Neural progenitor cell (in vitro differentiated cells): ENCODE measurements around the gene TRIM44. TPM values are rescaled to one million over a fixed set of nuclear protein-coding genes. Genes with fewer than 3 reads are reported as not detected.

Source experiments
- DNase-seq: peaks from one replicate; pipeline ENCODE4 v3.0.0-alpha.2; 2016; ENCODE audit warnings: low spot score
- H2AFZ ChIP-seq: fragments of 200-600 bp; sonication (generic); replicated peaks from 2 replicates; pipeline ENCODE4 v1.6.1; 2016; ENCODE audit warnings: antibody characterized with exemption
- H3F3A ChIP-seq: fragments of 200-600 bp; sonication (generic); 2 replicates; pipeline ENCODE4 v1.6.1; 2016; ENCODE audit warnings: antibody characterized with exemption, low read depth
- H3K27ac ChIP-seq: fragments of 200-600 bp; sonication (generic); 2 replicates; pipeline ENCODE4 v1.5.1; 2016; ENCODE audit warnings: mild to moderate bottlenecking
- H3K27me3 ChIP-seq: fragments of 200-600 bp; sonication (generic); 2 replicates; pipeline ENCODE4 v1.6.1; 2016; ENCODE audit warnings: mild to moderate bottlenecking, moderate library complexity
- H3K36me3 ChIP-seq: fragments of 200-600 bp; sonication (generic); 2 replicates; pipeline ENCODE4 v1.5.1; 2016
- H3K4me1 ChIP-seq: fragments of 200-600 bp; sonication (generic); 2 replicates; pipeline ENCODE4 v1.6.1; 2016; ENCODE audit warnings: mixed run types
- H3K4me2 ChIP-seq: fragments of 200-600 bp; sonication (generic); 2 replicates; pipeline ENCODE4 v1.6.1; 2016
- H3K4me3 ChIP-seq: fragments of 200-600 bp; sonication (generic); 2 replicates; pipeline ENCODE4 v1.5.1; 2016
- H3K79me2 ChIP-seq: fragments of 200-600 bp; sonication (generic); 2 replicates; pipeline ENCODE4 v1.6.1; 2016; ENCODE audit warnings: low read depth
- H3K9ac ChIP-seq: fragments of 200-600 bp; sonication (generic); 2 replicates; pipeline ENCODE4 v1.6.1; 2016
- H3K9me3 ChIP-seq: fragments of 200-600 bp; sonication (generic); 2 replicates; pipeline ENCODE4 v1.5.1; 2016; ENCODE audit warnings: low read depth
- H4K20me1 ChIP-seq: fragments of 200-600 bp; sonication (generic); 2 replicates; pipeline ENCODE4 v1.6.1; 2016; ENCODE audit warnings: low read depth
- H3K27ac Mint-ChIP-seq: 3 replicates; pipeline ENCODE4 v1.8.0; 2021; ENCODE audit warnings: mixed read lengths
- H3K27me3 Mint-ChIP-seq: 2 replicates; pipeline ENCODE4 v1.8.0; 2022; ENCODE audit warnings: low read depth, mild to moderate bottlenecking, inconsistent platforms, moderate library complexity, mixed read lengths; ENCODE audit not compliant: insufficient read depth
- H3K36me3 Mint-ChIP-seq: 3 replicates; pipeline ENCODE4 v1.8.0; 2021; ENCODE audit warnings: mixed read lengths
- H3K4me1 Mint-ChIP-seq: 3 replicates; pipeline ENCODE4 v1.8.0; 2021; ENCODE audit warnings: mixed read lengths
- H3K4me3 Mint-ChIP-seq: 3 replicates; pipeline ENCODE4 v1.8.0; 2021; ENCODE audit warnings: mild to moderate bottlenecking, moderate library complexity, mixed read lengths
- H3K9me3 Mint-ChIP-seq: 3 replicates; pipeline ENCODE4 v1.8.0; 2020; ENCODE audit warnings: mixed read lengths
- CTCF ChIP-seq: fragments of 200-600 bp; sonication (generic); IDR thresholded peaks from 2 replicates; pipeline ENCODE4 v1.5.1; 2017; ENCODE audit warnings: antibody characterized with exemption, mild to moderate bottlenecking
- EZH2 ChIP-seq: fragments of 200-600 bp; sonication (generic); IDR thresholded peaks from 2 replicates; pipeline ENCODE4 v1.6.1; 2017; ENCODE audit warnings: antibody characterized with exemption, mild to moderate bottlenecking, moderate library complexity
- EZH2phosphoT487 ChIP-seq: fragments of 200-600 bp; sonication (generic); IDR thresholded peaks from 2 replicates; pipeline ENCODE4 v1.6.1; 2017; ENCODE audit warnings: antibody characterized with exemption
- total RNA-seq: library from RNA; depleted of rRNA; stranded (reverse); fragments of >200 nt; gene quantifications from 2 replicates; pipeline ENCODE4 v1.2.3, GENCODE V29; 2015; ENCODE audit warnings: low replicate concordance

The TRIM44 gene
- total RNA-seq, 1 donor from 2014 or later = 44.1 TPM

GRCh38 chr11:35678471-35678870 is 15.9 kb downstream of the TRIM44 start:
- no peaks in the 10 kb centered on the region for H3K27me3 ChIP-seq
- no peak overlapping the region for H3K4me2 ChIP-seq
- Mint-ChIP-seq H3K4me1 (peaks cover 29% of the 10 kb centered on the region), H3K4me3 (no peak overlapping the region), H3K9me3 (no peaks in the 10 kb centered on the region), H3K36me3 (peaks cover 5% of the 10 kb centered on the region), H3K27ac (no peak overlapping the region), H3K27me3 (peaks cover 2% of the 10 kb centered on the region)
- H2AFZ ChIP-seq = no peak overlapping the region
- no peak overlapping the region for H3K4me3 ChIP-seq
- no peak overlapping the region for H3K27ac ChIP-seq
- TF ChIP-seq EZH2 (no peak), EZH2phosphoT487 (no peak)
- H3K79me2 ChIP-seq = peaks cover 85% of the 10 kb centered on the region
- H3K36me3 ChIP-seq = no peaks in the 10 kb centered on the region
- no peak for DNase-seq
- peaks cover 10% of the 10 kb centered on the region for H3F3A ChIP-seq
- H3K9me3 ChIP-seq = no peaks in the 10 kb centered on the region
- peaks cover 14% of the 10 kb centered on the region for H3K4me1 ChIP-seq
- H4K20me1 ChIP-seq = peaks cover 11% of the 10 kb centered on the region
- no peak overlapping the region for H3K9ac ChIP-seq

GRCh38 chr11:35678975-35679374 is 16.4 kb downstream of the TRIM44 start:
- Histone ChIP-seq H3F3A (peaks cover 10% of the 10 kb centered on the region), H3K4me3 (no peak overlapping the region), H3K27me3 (no peaks in the 10 kb centered on the region), H2AFZ (no peak overlapping the region), H3K4me1 (peaks cover 14% of the 10 kb centered on the region), H4K20me1 (peaks cover 11% of the 10 kb centered on the region), H3K9me3 (no peaks in the 10 kb centered on the region), H3K9ac (no peak overlapping the region), H3K79me2 (peaks cover 85% of the 10 kb centered on the region), H3K4me2 (no peak overlapping the region), H3K27ac (no peak overlapping the region), H3K36me3 (no peaks in the 10 kb centered on the region)
- Mint-ChIP-seq H3K27me3 (peaks cover 2% of the 10 kb centered on the region), H3K4me1 (peaks cover 31% of the 10 kb centered on the region), H3K36me3 (peaks cover 4% of the 10 kb centered on the region), H3K9me3 (no peaks in the 10 kb centered on the region), H3K27ac (no peak overlapping the region), H3K4me3 (no peak overlapping the region)
- no peak for TF ChIP-seq EZH2
- TF ChIP-seq CTCF = no peak
- DNase-seq = no peak

- no peak overlapping the region for H3K4me3 ChIP-seq
- H3F3A ChIP-seq = peaks cover 10% of the 10 kb centered on the region
- H3K27ac Mint-ChIP-seq = no peak overlapping the region
- no peaks in the 10 kb centered on the region for H3K27me3 ChIP-seq
- no peak overlapping the region for H3K4me3 Mint-ChIP-seq
- peaks cover 11% of the 10 kb centered on the region for H4K20me1 ChIP-seq
- H3K27ac ChIP-seq = no peak overlapping the region
- peaks cover 6% of the 10 kb centered on the region for H3K36me3 Mint-ChIP-seq
- peaks cover 2% of the 10 kb centered on the region for H3K27me3 Mint-ChIP-seq
- H3K9me3 ChIP-seq = no peaks in the 10 kb centered on the region
- no peak overlapping the region for H3K9ac ChIP-seq
- no peak for TF ChIP-seq CTCF
- no peak for TF ChIP-seq EZH2phosphoT487
- TF ChIP-seq EZH2 = no peak
- no peak overlapping the region for H3K4me2 ChIP-seq
- H3K36me3 ChIP-seq = no peaks in the 10 kb centered on the region
- peaks cover 78% of the 10 kb centered on the region for H3K79me2 ChIP-seq
- peaks cover 14% of the 10 kb centered on the region for H3K4me1 ChIP-seq
- no peaks in the 10 kb centered on the region for H3K9me3 Mint-ChIP-seq
- H2AFZ ChIP-seq = no peak overlapping the region
- H3K4me1 Mint-ChIP-seq = peaks cover 31% of the 10 kb centered on the region
- no peak for DNase-seq
These were observed 17.9 kb downstream of the TRIM44 start for GRCh38 chr11:35680506-35680905.

GRCh38 chr11:35681163-35681767 is 18.7 kb downstream of the TRIM44 start:
- Mint-ChIP-seq H3K27ac (no peak overlapping the region), H3K36me3 (peaks cover 10% of the 10 kb centered on the region), H3K27me3 (peaks cover 2% of the 10 kb centered on the region), H3K4me1 (peaks cover 30% of the 10 kb centered on the region), H3K9me3 (no peaks in the 10 kb centered on the region), H3K4me3 (no peak overlapping the region)
- Histone ChIP-seq H3K9me3 (no peaks in the 10 kb centered on the region), H3K27ac (no peak overlapping the region), H3K79me2 (peaks cover 70% of the 10 kb centered on the region), H3K27me3 (no peaks in the 10 kb centered on the region), H3K36me3 (no peaks in the 10 kb centered on the region), H3K4me1 (peaks cover 14% of the 10 kb centered on the region), H3K4me3 (no peak overlapping the region), H3K4me2 (no peak overlapping the region), H4K20me1 (peaks cover 4% of the 10 kb centered on the region), H3F3A (peaks cover 10% of the 10 kb centered on the region), H3K9ac (no peak overlapping the region), H2AFZ (no peak overlapping the region)
- DNase-seq = no peak
- TF ChIP-seq EZH2phosphoT487 = no peak
- TF ChIP-seq CTCF = no peak
- TF ChIP-seq EZH2 = no peak
